NCI-H2171 treated with DMSO at 0.1 percent for 48 hours (cell line): ENCODE results near the gene GLRX3.
A peak's percentile ranks its signal among the peaks of the same experiment; 100 is the strongest.

Source experiments
- DNase-seq: peaks from one replicate; lab custom pipeline; 2025; lab: John Stamatoyannopoulos, UW

GLRX3 gene

GRCh38 chr10:130137659-130138478 lies 1.7 kb downstream of the GLRX3 start:
- DNase-seq = no peak

- no peak for DNase-seq
Observed at GRCh38 chr10:130138479-130138866, 2.3 kb downstream of the GLRX3 start.

GRCh38 chr10:130140425-130140824 lies 4.2 kb downstream of the GLRX3 start:
- DNase-seq = no peak

GRCh38 chr10:130141038-130141437 lies 4.8 kb downstream of the GLRX3 start:
- no peak for DNase-seq

GRCh38 chr10:130141460-130141859 lies 5.3 kb downstream of the GLRX3 start:
- no peak for DNase-seq

- no peak for DNase-seq
Observed at GRCh38 chr10:130141878-130142277, 5.7 kb downstream of the GLRX3 start.

- DNase-seq = no peak
Observed at GRCh38 chr10:130146042-130146441, 9.9 kb downstream of the GLRX3 start.

GRCh38 chr10:130159192-130159794 lies 23.1 kb downstream of the GLRX3 start:
- no peak for DNase-seq

GRCh38 chr10:130160775-130161174 lies 24.6 kb downstream of the GLRX3 start:
- DNase-seq = no peak

GRCh38 chr10:130161331-130161730 lies 25.1 kb downstream of the GLRX3 start:
- no peak for DNase-seq

GRCh38 chr10:130167193-130167592 lies 31.0 kb downstream of the GLRX3 start:
- DNase-seq = no peak

- DNase-seq = no peak
Observed at GRCh38 chr10:130167707-130168106, 31.5 kb downstream of the GLRX3 start.

GRCh38 chr10:130169136-130169859 lies 33.1 kb downstream of the GLRX3 start:
- DNase-seq = no peak

GRCh38 chr10:130171196-130171595 lies 35.0 kb downstream of the GLRX3 start:
- no peak for DNase-seq

- no peak for DNase-seq
Observed at GRCh38 chr10:130174328-130174727, 38.1 kb downstream of the GLRX3 start.

- DNase-seq = no peak
Observed at GRCh38 chr10:130175074-130175473, 38.9 kb downstream of the GLRX3 start.

- DNase-seq = no peak
Observed at GRCh38 chr10:130177250-130177649, 41.1 kb downstream of the GLRX3 start.

- peak; percentile 56 for DNase-seq
Observed at GRCh38 chr10:130179640-130180039, 43.4 kb downstream of the GLRX3 start.

GRCh38 chr10:130180416-130180815 lies 44.2 kb downstream of the GLRX3 start:
- no peak for DNase-seq

- no peak for DNase-seq
Observed at GRCh38 chr10:130181858-130182257, 45.7 kb downstream of the GLRX3 start.

- no peak for DNase-seq
Observed at GRCh38 chr10:130185591-130185990, 49.4 kb downstream of the GLRX3 start.

- DNase-seq = no peak
Observed at GRCh38 chr10:130188195-130189175, 52.3 kb downstream of the GLRX3 start.
